ENCODE measurements around the gene ITGA4.

ITGA4 gene

DNA sequence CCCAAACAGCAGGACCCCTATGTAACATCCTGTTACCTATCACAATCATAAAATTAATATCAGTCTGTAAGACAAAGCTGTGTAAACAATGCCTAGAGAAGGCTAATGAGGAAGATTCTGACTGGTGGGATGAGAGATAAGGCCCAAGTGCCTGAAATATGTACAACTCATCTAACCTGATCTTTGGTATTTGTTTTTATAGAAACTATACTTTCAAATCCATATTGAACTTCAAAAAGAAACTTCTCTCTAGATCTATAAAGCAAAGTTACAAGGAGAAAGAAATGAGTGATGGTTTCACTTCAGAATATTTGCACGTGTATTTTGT lies 36.1 kb upstream of the ITGA4 start:
- ChIA-PET CTCF (interaction anchor here (1.2 kb wide), 1 partner anchor 11 kb away, joined by 3 read pairs; no protein-coding TSS in a partner anchor), POLR2A (no interaction called here)
- DNase-seq (ENCODE audit: low read depth, low spot score) = no peak
- no peak overlapping the region for H3K4me3 ChIP-seq (ENCODE audit: low read depth, low read length)
- TF ChIP-seq, protein P1, sequence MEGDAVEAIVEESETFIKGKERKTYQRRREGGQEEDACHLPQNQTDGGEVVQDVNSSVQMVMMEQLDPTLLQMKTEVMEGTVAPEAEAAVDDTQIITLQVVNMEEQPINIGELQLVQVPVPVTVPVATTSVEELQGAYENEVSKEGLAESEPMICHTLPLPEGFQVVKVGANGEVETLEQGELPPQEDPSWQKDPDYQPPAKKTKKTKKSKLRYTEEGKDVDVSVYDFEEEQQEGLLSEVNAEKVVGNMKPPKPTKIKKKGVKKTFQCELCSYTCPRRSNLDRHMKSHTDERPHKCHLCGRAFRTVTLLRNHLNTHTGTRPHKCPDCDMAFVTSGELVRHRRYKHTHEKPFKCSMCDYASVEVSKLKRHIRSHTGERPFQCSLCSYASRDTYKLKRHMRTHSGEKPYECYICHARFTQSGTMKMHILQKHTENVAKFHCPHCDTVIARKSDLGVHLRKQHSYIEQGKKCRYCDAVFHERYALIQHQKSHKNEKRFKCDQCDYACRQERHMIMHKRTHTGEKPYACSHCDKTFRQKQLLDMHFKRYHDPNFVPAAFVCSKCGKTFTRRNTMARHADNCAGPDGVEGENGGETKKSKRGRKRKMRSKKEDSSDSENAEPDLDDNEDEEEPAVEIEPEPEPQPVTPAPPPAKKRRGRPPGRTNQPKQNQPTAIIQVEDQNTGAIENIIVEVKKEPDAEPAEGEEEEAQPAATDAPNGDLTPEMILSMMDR (IDR thresholded peaks at IDR 0.05; ENCODE audit: insufficient read depth, low read length, missing control alignments) = no peak

DNA sequence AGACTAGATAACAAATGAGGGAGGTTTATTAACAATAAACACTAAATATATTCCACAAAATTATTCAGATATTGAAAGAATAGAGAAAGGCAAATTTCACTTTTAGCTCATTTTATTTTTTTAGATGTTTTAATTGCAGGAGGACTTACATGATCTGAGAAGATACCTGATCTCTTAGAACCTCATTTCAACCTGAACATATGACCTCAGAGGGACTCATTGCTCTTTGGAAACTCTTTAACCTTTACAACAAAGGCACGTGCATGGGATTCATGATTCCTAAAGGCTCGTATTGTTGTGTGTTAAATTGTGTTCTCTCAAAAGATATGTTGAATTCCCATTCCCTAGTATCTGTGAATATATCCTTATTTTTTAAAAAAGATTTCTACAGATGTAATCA lies 35.7 kb upstream of the ITGA4 start:
- TF ChIP-seq, protein P1 (IDR thresholded peaks at IDR 0.05; ENCODE audit: insufficient read depth, low read length, missing control alignments) = no peak
- no peak overlapping the region for H3K4me3 ChIP-seq (ENCODE audit: low read depth, low read length)
- CTCF ChIA-PET = interaction anchor here (1.2 kb wide), 1 partner anchor 10 kb away, joined by 3 read pairs; no protein-coding TSS in a partner anchor
- POLR2A ChIA-PET = no interaction called here
- DNase-seq (ENCODE audit: low read depth, low spot score) = no peak

DNA sequence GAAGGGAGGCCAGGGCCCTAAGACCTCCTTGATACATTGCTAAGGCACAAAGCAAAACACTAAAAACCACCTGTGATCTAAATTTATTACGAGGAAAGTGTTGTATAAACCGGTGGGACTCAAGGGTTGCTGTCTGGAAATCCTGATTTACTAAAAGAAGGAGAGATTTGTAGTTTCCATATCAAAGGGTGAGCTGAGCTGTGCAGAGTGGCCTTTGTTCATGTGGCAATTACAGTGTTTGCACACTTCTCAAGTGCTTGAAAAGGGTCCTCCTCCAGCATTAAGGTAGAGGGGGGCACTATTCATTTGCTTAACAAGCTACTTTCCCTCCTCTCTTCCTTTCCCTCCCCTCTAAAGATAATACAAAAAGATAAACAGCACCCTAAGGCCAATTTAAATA lies 30.5 kb upstream of the ITGA4 start:
- H3K4me3 ChIP-seq (ENCODE audit: low read depth, low read length) = no peak overlapping the region
- TF ChIP-seq, protein P1 (IDR thresholded peaks at IDR 0.05; ENCODE audit: insufficient read depth, low read length, missing control alignments) = no peak
- DNase-seq (ENCODE audit: low read depth, low spot score) = no peak
- ChIA-PET CTCF (no interaction called here), POLR2A (no interaction called here)

DNA sequence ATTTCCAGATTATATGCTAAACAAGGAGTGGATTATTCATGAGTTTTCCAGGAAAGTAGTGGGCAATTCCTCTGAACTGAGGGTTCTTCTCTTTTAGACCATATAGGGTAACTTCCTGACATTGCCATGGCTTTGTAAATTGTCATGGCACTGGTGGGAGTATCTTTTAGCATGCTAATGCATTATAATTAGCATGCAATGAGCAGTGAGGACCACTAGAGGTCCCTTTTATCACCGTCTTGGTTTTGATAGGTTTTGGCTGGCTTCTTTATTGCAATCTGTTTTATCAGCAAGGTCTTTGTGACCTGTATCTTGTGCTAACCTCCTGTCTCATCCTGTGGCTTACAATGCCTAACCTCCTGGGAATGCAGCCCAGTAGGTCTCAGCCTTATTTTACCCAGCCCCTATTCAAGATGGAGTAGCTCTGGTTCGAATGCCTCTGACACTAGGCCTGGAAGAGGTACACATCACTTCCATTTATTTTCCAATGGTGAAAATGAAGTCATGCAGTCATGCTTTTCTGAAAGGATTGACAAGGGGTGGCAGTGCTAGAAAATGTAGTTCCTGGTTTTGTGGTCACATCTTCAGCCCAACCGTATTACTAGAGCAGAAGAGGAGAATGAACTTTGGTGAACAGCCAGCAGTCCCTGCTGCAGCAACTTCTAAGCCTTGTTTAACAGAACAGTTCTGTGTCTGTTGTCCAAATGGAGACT lies 26.6 kb upstream of the ITGA4 start:
- no peak overlapping the region for H3K4me3 ChIP-seq (ENCODE audit: low read depth, low read length)
- DNase-seq (ENCODE audit: low read depth, low spot score) = no peak
- POLR2A ChIA-PET = no interaction called here
- TF ChIP-seq, protein P1 (IDR thresholded peaks at IDR 0.05; ENCODE audit: insufficient read depth, low read length, missing control alignments) = peak; percentile 30
- CTCF ChIA-PET = no interaction called here

DNA sequence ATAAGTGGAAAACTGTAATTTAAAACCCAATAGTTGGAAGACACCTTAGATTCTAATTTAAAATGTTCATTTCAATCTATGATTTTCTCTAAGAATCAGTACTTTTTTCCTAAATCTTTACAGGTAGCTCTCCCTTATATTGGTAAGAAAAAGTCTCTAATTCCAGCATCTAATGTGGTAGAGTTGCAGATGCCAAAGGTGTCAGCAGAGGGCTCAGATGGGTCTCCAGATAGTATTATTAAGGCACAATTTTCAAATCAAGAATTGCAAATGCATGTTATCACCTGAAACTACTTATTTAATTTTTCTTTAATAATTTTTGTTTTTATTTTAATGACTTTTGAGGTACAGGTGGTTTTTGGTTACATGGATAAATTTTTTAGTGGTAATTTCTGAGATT lies 25.5 kb upstream of the ITGA4 start:
- POLR2A ChIA-PET = no interaction called here

DNA sequence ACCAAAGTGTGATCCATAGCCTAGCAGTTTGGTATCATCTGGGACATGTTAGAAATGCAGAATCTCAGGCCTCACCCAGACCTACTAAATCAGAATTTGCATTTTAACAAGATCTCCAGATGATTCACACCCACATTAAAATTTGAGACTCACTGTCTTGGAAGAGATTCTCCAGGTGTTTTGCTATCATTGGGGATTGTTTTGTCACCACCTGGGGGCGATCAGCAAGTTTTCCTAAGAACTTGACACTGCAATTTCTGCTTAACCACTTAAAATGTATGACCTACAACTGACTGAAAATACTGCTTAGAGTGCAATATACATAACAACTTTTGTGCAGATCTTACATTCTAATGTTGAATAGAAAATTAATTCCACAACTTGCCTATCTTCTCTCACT lies 18.9 kb upstream of the ITGA4 start:
- TF ChIP-seq, protein P1 (IDR thresholded peaks at IDR 0.05; ENCODE audit: insufficient read depth, low read length, missing control alignments) = no peak
- DNase-seq (ENCODE audit: low read depth, low spot score) = no peak
- no peak overlapping the region for H3K4me3 ChIP-seq (ENCODE audit: low read depth, low read length)
- ChIA-PET POLR2A (no interaction called here), CTCF (no interaction called here)

More for the DNA sequence above, 25.5 kb upstream of the ITGA4 start:
- CTCF ChIA-PET = interaction anchor here (1.0 to 1.1 kb wide), 2 partner anchors 11 to 26 kb away, joined by 3 read pairs; partner anchors contain the start of gene ITGA4
- no peak overlapping the region for H3K4me3 ChIP-seq (ENCODE audit: low read depth, low read length)
- TF ChIP-seq, protein P1 (IDR thresholded peaks at IDR 0.05; ENCODE audit: insufficient read depth, low read length, missing control alignments) = no peak
- no peak for DNase-seq (ENCODE audit: low read depth, low spot score)
